Sciatic nerve (tissue), 2 donors: ENCODE measurements around the gene GLS2. TPM values are rescaled to one million over a fixed set of nuclear protein-coding genes. Genes with fewer than 3 reads are reported as not detected.
"Not testable (repeated sequence)": the region's sequence is repeated elsewhere in the genome, so short reads cannot be mapped to it uniquely, and the experiment has no call there.

Experiments
- ATAC-seq: fragments of 200-7000 bp; cut with Tn5 transposase; one replicate; pipeline ENCODE4 v1.9.1; 2020; ENCODE audit warnings: mild to moderate bottlenecking, moderate library complexity
- DNase-seq: peaks from one replicate; pipeline ENCODE4 v3.0.0-alpha.2; 2020; ENCODE audit warnings: low spot score
- intact Hi-C: fragments of 100-400 bp; cut with DNase I; formaldehyde crosslinking; loops from one replicate; pipeline ENCODE4 v1.14.2; 2022
- total RNA-seq: library from RNA; stranded (reverse); fragmentation: NEBNext Ultra II Directional; extraction: Animal tissue kit (Norgen Biotek cat#: 25700); gene quantifications from one replicate; pipeline ENCODE4 v1.2.1, GENCODE V29; 2021
- donor health status: DM: no; HTN: no; CAD: no.
- donor health status: DM: no; HTN: no; CAD: no.

GLS2 gene
- total RNA-seq, 1 donor from 2014 or later, result 0.98 TPM

GRCh38 chr12:56494481-56494880 is 6.5 kb upstream of the GLS2 start:
- ATAC-seq, DNase-seq, intact Hi-C loops: not testable (repeated sequence)

- intact Hi-C loops, ATAC-seq, DNase-seq: not testable (repeated sequence)
Measured at GRCh38 chr12:56494106-56494415, 6.1 kb upstream of the GLS2 start.

DNA sequence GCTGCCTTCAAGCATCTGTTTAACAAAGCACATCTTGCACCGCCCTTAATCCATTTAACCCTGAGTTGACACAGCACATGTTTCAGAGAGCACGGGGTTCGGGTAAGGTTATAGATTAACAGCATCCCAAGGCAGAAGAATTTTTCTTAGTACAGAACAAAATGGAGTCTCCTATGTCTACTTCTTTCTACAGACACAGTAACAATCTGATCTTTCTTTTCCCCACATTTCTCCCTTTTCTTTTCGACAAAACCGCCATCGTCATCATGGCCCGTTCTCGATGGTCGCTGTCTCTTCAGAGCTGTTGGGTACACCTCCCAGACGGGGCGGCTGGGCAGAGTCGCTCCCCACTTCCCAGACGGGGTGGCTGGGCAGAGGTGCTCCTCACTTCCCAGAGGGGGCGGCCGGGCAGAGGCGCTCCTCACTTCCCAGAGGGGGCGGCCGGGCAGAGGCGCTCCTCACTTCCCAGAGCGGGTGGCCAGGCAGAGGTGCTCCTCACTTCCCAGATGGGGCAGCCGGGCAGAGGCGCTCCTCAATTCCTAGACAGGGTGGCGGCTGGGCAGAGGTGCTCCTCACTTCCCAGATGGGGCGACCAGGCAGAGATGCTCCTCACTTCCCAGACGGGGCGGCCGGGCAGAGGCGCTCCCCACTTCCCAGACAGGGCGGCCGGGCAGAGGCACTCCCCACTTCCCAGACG is 5.6 kb upstream of the GLS2 start:
- ATAC-seq, intact Hi-C loops: not testable (repeated sequence)

GRCh38 chr12:56490360-56490759 is 2.4 kb upstream of the GLS2 start:
- ATAC-seq, result no peak
- no peak for DNase-seq
- intact Hi-C loops, result no loop called here

More for the DNA sequence above, 5.6 kb upstream of the GLS2 start:
- not testable (repeated sequence) for DNase-seq

DNA sequence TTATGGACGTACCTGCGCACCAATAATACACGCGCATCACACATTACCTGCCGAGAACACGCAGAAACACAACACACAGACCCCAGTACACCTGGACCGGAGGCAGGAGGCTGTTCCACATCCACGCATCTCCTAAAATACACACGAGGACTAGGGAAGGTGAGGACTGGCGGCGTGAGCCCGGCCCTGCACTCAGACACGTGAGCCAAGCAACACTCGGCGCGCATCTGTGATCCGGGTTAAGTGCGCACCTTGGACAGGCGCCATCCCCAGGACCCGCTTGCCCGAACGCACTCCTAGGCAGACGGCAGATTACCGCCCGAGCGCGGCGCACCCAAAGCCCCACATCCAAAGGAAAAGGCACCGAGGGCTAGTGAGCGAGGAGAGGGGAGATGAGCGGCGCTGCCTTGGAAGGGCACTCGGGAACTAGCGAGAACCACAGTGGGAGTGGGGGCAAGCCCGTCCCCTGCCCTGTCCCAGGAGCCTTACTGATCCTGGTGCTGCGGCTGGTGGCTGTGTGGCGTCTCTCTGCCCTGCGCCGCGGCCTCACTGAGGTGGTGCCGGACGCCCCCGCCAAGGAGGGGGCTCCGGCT is 417 bp downstream of the GLS2 start:
- DNase-seq, result no peak
- intact Hi-C loops, result no loop called here
- ATAC-seq, result peak; percentile 58

GRCh38 chr12:56486694-56487093 is 1.3 kb downstream of the GLS2 start:
- DNase-seq (no peak), ATAC-seq (no peak)
- intact Hi-C loops, result no loop called here

- no peak for DNase-seq
- ATAC-seq, result no peak
- intact Hi-C loops, result no loop called here
Measured at GRCh38 chr12:56484566-56484965, 3.4 kb downstream of the GLS2 start.

DNA sequence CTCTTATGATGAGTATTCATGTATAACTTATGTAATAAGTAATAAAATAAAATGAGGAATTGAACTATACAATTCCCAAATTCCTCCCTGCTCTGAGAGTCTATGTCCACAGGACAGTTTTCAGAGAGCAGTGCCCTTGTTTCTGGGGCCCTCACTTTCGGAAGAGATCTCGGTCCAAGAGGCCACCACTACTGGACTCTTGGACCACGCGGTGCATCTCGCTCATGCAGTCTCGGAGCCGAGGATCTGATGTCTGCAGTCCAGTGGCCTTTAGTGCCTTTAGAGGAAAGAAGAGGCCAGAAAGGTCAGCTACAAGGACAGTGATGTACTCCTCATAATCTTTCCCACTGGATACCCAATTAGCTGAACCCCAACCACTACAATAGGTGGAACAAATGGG is 8.3 kb downstream of the GLS2 start:
- no peak for DNase-seq
- no peak for ATAC-seq
- intact Hi-C loops, result no loop called here

- no peak for ATAC-seq
- intact Hi-C loops, result no loop called here
- DNase-seq, result no peak
Measured at GRCh38 chr12:56477521-56478225, 10.3 kb downstream of the GLS2 start.

GRCh38 chr12:56476972-56477432 is 11.0 kb downstream of the GLS2 start:
- DNase-seq, result no peak
- intact Hi-C loops, result no loop called here
- no peak for ATAC-seq

DNA sequence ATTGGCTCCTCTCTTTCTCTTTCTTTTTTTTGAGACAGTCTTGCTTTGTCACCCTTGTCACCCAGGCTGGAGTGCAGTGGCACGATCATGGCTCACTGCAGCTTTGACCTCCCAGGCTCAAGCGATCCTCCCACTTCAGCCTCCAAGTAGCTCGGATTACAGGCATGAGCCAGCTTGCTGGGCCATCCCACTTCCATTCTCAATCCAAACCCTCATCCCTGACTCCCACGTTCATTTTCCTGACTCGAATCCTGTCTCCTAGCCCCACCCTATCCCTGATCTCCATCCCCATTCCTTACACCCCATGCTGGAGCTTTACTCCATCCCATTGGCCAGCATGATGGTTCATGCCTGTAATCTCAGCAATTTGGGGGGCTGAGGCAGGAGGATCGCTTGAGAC is 11.8 kb downstream of the GLS2 start:
- DNase-seq, result no peak
- intact Hi-C loops, result no loop called here
- ATAC-seq, result no peak

DNA sequence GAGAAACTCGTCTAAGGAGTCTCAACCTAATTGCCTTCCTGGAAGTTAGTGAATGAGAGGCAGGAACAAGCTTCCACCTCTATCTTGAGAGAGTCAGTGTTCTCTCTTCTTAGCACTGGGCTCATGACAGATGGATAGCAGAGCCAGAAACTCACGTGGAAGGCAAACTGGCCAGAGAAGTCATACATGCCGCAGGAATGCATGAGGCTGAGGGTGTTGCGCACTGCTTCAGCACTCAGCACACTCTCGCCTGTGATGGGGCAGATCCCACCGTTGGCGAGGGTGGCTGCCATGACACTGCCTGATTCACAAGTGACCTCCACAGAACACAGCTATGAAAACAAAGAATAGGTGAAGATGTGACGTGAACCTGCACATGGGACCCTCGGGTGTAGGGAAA is 13.6 kb downstream of the GLS2 start:
- ATAC-seq (no peak), DNase-seq (no peak)
- intact Hi-C loops, result no loop called here

DNA sequence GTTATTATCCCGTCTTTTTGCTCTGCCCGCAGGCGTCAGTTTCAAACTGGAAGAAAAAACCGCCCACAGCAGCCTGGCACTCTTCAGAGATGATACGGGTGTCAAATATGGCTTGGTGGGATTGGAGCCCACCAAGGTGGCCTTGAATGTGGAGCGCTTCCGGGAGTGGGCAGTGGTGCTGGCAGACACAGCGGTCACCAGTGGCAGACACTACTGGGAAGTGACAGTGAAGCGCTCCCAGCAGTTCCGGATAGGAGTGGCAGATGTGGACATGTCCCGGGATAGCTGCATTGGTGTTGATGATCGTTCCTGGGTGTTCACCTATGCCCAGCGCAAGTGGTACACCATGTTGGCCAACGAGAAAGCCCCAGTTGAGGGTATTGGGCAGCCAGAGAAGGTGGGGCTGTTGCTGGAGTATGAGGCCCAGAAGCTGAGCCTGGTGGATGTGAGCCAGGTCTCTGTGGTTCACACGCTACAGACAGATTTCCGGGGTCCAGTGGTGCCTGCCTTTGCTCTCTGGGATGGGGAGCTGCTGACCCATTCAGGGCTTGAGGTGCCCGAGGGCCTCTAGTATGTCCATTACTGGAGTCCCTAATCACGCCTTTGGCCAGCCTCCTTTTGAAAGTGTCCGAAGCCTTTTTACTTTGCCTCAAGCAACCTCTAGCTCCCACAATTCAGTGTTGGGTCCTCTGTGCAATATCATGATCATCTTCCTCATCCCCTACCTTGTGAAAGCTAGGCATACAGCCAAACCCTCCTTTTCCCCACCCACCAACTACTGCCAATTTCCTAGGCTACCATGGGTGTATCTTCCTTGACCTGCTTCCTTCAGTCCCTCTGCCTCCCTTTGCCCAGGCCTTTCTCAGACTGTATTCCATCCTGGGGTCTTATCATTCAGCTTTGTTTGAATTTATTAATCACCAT is 18.7 kb downstream of the GLS2 start:
- intact Hi-C loops, result loop anchor here (10.0 kb wide), 1 partner anchor 274 kb away; no protein-coding TSS in a partner anchor
- DNase-seq (no peak), ATAC-seq (peak; percentile 18)

- DNase-seq, result peak; percentile 95
- intact Hi-C loops, result loop anchor here (10.0 kb wide), 1 partner anchor 274 kb away; no protein-coding TSS in a partner anchor
- ATAC-seq, result peak; percentile 99
Measured at GRCh38 chr12:56468216-56469006, 19.6 kb downstream of the GLS2 start, which contains the start of gene SPRYD4. Gene SPRYD4 (plus strand): TSS chr12:56468578. CDS start chr12:56468592, 14 bp downstream.

DNA sequence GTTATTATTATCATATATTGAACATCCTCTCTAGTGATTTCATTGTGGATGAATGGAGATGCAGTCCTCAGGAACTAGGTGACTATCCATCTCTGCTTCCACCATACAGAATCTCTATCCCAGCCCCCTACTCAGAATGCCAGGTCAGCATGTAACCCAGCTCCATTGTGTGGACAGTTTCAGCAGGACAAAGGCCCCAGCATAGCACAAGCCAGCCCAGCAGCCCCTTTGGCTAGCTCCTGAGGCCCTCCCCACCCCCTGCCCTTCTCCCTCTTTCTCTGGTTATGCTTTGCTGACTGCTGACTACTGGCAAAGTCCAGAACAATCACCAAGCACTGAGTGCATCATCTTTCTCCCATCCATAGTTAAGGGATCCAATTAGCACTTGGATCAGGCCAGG is 25.4 kb downstream of the GLS2 start:
- no peak for DNase-seq
- intact Hi-C loops, result loop anchor here (10.0 kb wide), 1 partner anchor 268 kb away; no protein-coding TSS in a partner anchor
- ATAC-seq, result no peak

- ATAC-seq (no peak), DNase-seq (no peak)
- intact Hi-C loops, result loop anchor here (10.0 kb wide), 1 partner anchor 267 kb away; no protein-coding TSS in a partner anchor
Measured at GRCh38 chr12:56461235-56462159, 26.5 kb downstream of the GLS2 start.

- no peak for DNase-seq
- ATAC-seq, result no peak
- intact Hi-C loops, result loop anchor here (10.0 kb wide), 1 partner anchor 103 kb away; no protein-coding TSS in a partner anchor
Measured at GRCh38 chr12:56457817-56458216, 30.1 kb downstream of the GLS2 start.
